ENCODE results near the gene TECTA.

DNA sequence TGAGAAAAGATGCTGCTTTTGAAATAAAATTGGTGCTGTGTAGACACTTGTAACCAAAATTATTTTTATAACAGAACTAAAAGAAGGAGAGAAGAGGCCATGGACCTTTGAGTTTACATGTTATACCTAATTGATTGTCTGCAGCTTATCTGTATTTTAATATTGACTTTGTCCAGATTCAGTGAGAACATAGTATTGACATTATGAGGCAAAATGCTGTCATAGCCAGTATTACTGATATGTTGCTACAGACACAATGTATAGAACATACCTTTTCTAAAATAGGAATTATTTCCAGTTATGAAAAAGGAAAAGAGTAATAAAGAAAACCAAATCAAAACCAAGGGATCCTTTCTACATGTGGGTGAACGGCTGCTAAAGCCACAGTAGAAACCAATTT is 11.5 kb upstream of the TECTA start:
- TF ChIP-seq POLR2AphosphoS5 (IDR thresholded peaks at IDR 0.05; ENCODE audit: borderline replicate concordance, low read depth, low read length) = no peak
- no peak for TF ChIP-seq EZH2 (IDR thresholded peaks at IDR 0.05)
- no peak for TF ChIP-seq FOXP2 (optimal IDR thresholded peaks at IDR 0.05; ENCODE audit: control extremely low read depth, extremely low read length, insufficient read depth)

All from SK-N-MC (cell line).